Trophoblast cell (in vitro differentiated cells and primary cell): ENCODE measurements around the gene GNG12.

Experiments
- DNase-seq, 2 donors: peaks; one replicate each; pipeline ENCODE4 v3.0.0-alpha.2; 2016
- H2AFZ ChIP-seq: 2 replicates; pipeline ENCODE4 v1.6.1; 2013; ENCODE audit warnings: low read length, moderate library complexity, mild to moderate bottlenecking; ENCODE audit not compliant: insufficient read depth, poor library complexity
- H2AK5ac ChIP-seq: 2 replicates; pipeline ENCODE4 v1.6.1; 2013; ENCODE audit warnings: mild to moderate bottlenecking, low read length
- H2BK120ac ChIP-seq: 2 replicates; pipeline ENCODE4 v1.6.1; 2013; ENCODE audit warnings: low read length, mild to moderate bottlenecking, moderate library complexity; ENCODE audit not compliant: insufficient read depth, poor library complexity
- H2BK12ac ChIP-seq: 2 replicates; pipeline ENCODE4 v1.6.1; 2013; ENCODE audit warnings: mild to moderate bottlenecking, low read length, moderate library complexity
- H2BK5ac ChIP-seq: 2 replicates; pipeline ENCODE4 v1.6.1; 2013; ENCODE audit warnings: low read length, low read depth, moderate library complexity, mild to moderate bottlenecking; ENCODE audit not compliant: poor library complexity
- H3K14ac ChIP-seq: 2 replicates; pipeline ENCODE4 v1.6.1; 2013; ENCODE audit warnings: mild to moderate bottlenecking, low read length
- H3K18ac ChIP-seq: 2 replicates; pipeline ENCODE4 v1.6.1; 2013; ENCODE audit warnings: mild to moderate bottlenecking, low read length
- H3K23ac ChIP-seq: 2 replicates; pipeline ENCODE4 v1.6.1; 2013; ENCODE audit warnings: low read length
- H3K27ac ChIP-seq: 2 replicates; pipeline ENCODE4 v1.5.1; 2013; ENCODE audit warnings: low read depth, mild to moderate bottlenecking, inconsistent platforms, low read length, moderate library complexity
- H3K27me3 ChIP-seq: 2 replicates; pipeline ENCODE4 v1.6.1; 2013; ENCODE audit warnings: inconsistent platforms, mild to moderate bottlenecking, low read length, moderate library complexity; ENCODE audit not compliant: insufficient read depth
- H3K36me3 ChIP-seq, 2 experiments: 1 replicate in 1 of 2; 2 replicates in 1 of 2; pipeline ENCODE4 v1.6.1; 2013; ENCODE audit warnings: low read length in 2 of 2, mild to moderate bottlenecking in 2 of 2, moderate library complexity in 1 of 2; ENCODE audit not compliant: insufficient read depth in 2 of 2, control insufficient read depth in 1 of 2
- H3K4ac ChIP-seq: 2 replicates; pipeline ENCODE4 v1.6.1; 2013; ENCODE audit warnings: low read depth, mild to moderate bottlenecking, low read length, moderate library complexity
- H3K4me1 ChIP-seq, 2 experiments: 1 replicate in 1 of 2; 2 replicates in 1 of 2; pipeline ENCODE4 v1.6.1; 2013; ENCODE audit warnings: low read length in 2 of 2, mild to moderate bottlenecking in 2 of 2, moderate library complexity in 1 of 2; ENCODE audit not compliant: insufficient read depth in 2 of 2, control insufficient read depth in 1 of 2
- H3K4me2 ChIP-seq: 2 replicates; pipeline ENCODE4 v1.6.1; 2013; ENCODE audit warnings: inconsistent platforms, mild to moderate bottlenecking, low read length, moderate library complexity
- H3K4me3 ChIP-seq: 2 replicates; pipeline ENCODE4 v1.5.1; 2013; ENCODE audit warnings: mild to moderate bottlenecking, low read depth, low read length, inconsistent platforms
- H3K79me1 ChIP-seq: one replicate; pipeline ENCODE4 v1.6.1; 2013; ENCODE audit warnings: low read length
- H3K79me2 ChIP-seq: 2 replicates; pipeline ENCODE4 v1.6.1; 2013; ENCODE audit warnings: low read length, mild to moderate bottlenecking; ENCODE audit not compliant: control insufficient read depth, insufficient read depth, poor library complexity
- H3K9ac ChIP-seq: 2 replicates; pipeline ENCODE4 v1.6.1; 2013; ENCODE audit warnings: mild to moderate bottlenecking, low read length
- H3K9me3 ChIP-seq: 2 replicates; pipeline ENCODE4 v1.6.1; 2013; ENCODE audit warnings: low read depth, mild to moderate bottlenecking, control low read depth, inconsistent platforms, low read length; ENCODE audit not compliant: insufficient read depth
- H4K12ac ChIP-seq: 2 replicates; pipeline ENCODE4 v1.6.1; 2013; ENCODE audit warnings: low read depth, mild to moderate bottlenecking, low read length, moderate library complexity
- H4K8ac ChIP-seq: 2 replicates; pipeline ENCODE4 v1.6.1; 2013; ENCODE audit warnings: low read depth, mild to moderate bottlenecking, low read length, moderate library complexity
- H4K91ac ChIP-seq: one replicate; pipeline ENCODE4 v1.6.1; 2013; ENCODE audit warnings: low read depth, mild to moderate bottlenecking, low read length, moderate library complexity
- WGBS: extraction: QIAGEN DNeasy Blood & Tissue Kit; methylation state at CpG from one replicate; pipeline ENCODE4 v1.1.7; 2013; ENCODE audit warnings: missing lambda C conversion rate; ENCODE audit not compliant: insufficient read length, insufficient coverage; ENCODE audit errors: extremely low coverage; 5-methylcytosine and 5-hydroxymethylcytosine counted together

GNG12 gene

DNA sequence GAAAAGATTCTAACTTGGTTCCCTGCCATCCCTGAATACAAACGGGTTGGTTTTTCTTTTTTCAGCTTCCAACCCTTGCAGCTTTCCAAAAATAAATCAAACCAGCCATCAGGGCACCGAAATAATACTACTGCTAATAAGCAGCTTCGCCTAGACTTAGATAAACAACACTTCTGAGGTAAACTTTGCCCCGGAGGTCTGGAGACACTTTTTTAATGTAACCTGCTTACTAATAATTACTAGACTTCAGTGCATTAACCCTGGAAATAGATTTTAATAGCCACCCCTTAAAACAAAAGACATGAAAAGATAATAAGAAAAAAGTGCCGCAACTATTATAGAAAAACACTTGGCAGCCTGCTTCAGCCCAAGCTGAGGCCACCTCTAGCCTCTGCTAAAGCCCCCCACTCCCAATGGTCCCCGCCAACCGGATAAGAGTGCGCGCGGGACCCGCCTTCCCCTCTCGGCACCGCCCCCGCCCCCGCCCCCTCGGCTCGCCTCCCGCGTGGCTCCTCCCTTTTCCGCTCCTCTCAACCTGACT lies 148.7 kb downstream of the GNG12 start:
- no peak overlapping the region for H3K4ac ChIP-seq
- peak in 1 of 2 donors; percentile 26 for DNase-seq
- peak overlapping the region; percentile 31 for H3K4me2 ChIP-seq
- no peak overlapping the region for H4K8ac ChIP-seq
- H2AK5ac ChIP-seq = no peak overlapping the region
- H4K91ac ChIP-seq = peak overlapping the region; percentile 61
- H3K18ac ChIP-seq = peak overlapping the region; percentile 3
- no peak overlapping the region for H4K12ac ChIP-seq
- H2BK12ac ChIP-seq = peak overlapping the region; percentile 69
- H3K4me1 ChIP-seq = peaks cover 2 to 7% of the 10 kb centered on the region in 2 experiments
- H3K23ac ChIP-seq = no peak overlapping the region
- no CpG with 5 or more reads among the region's 20 CpGs for WGBS
- H3K79me2 ChIP-seq = peaks cover 18% of the 10 kb centered on the region
- H3K36me3 ChIP-seq = peaks cover 2 to 11% of the 10 kb centered on the region in 2 experiments
- no peaks in the 10 kb centered on the region for H3K27me3 ChIP-seq
- no peak overlapping the region for H3K9ac ChIP-seq
- H3K79me1 ChIP-seq = peaks cover 28% of the 10 kb centered on the region
- H3K9me3 ChIP-seq = no peaks in the 10 kb centered on the region
- no peak overlapping the region for H3K4me3 ChIP-seq
- H2AFZ ChIP-seq = no peak overlapping the region
- H3K27ac ChIP-seq = no peak overlapping the region
- H2BK5ac ChIP-seq = no peak overlapping the region
- H3K14ac ChIP-seq = no peak overlapping the region
- peak overlapping the region; percentile 4 for H2BK120ac ChIP-seq

- H4K91ac ChIP-seq = peak overlapping the region; percentile 61
- peaks cover 18% of the 10 kb centered on the region for H3K79me2 ChIP-seq
- H3K79me1 ChIP-seq = peaks cover 28% of the 10 kb centered on the region
- DNase-seq = peak in 1 of 2 donors; percentile 29
- H3K18ac ChIP-seq = peak overlapping the region; percentile 3
- H3K4me1 ChIP-seq = peaks cover 2 to 7% of the 10 kb centered on the region in 2 experiments
- H3K4me3 ChIP-seq = no peak overlapping the region
- peak overlapping the region; percentile 69 for H2BK12ac ChIP-seq
- H3K4ac ChIP-seq = no peak overlapping the region
- peak overlapping the region; percentile 4 for H2BK120ac ChIP-seq
- WGBS = no CpG with 5 or more reads among the region's 8 CpGs
- H3K23ac ChIP-seq = no peak overlapping the region
- peaks cover 2 to 11% of the 10 kb centered on the region in 2 experiments for H3K36me3 ChIP-seq
- peak overlapping the region; percentile 70 for H3K14ac ChIP-seq
- H3K27me3 ChIP-seq = no peaks in the 10 kb centered on the region
- no peak overlapping the region for H3K9ac ChIP-seq
- H3K9me3 ChIP-seq = no peaks in the 10 kb centered on the region
- H3K4me2 ChIP-seq = no peak overlapping the region
- peak overlapping the region; percentile 12 for H2BK5ac ChIP-seq
- peak overlapping the region; percentile 53 for H4K8ac ChIP-seq
- no peak overlapping the region for H3K27ac ChIP-seq
- H2AFZ ChIP-seq = no peak overlapping the region
- peak overlapping the region; percentile 18 for H2AK5ac ChIP-seq
- peak overlapping the region; percentile 11 for H4K12ac ChIP-seq
Measured at GRCh38 chr1:67683766-67684525, 149.3 kb downstream of the GNG12 start.

- H3K27me3 ChIP-seq = no peaks in the 10 kb centered on the region
- H3K36me3 ChIP-seq = peaks cover 0 to 6% of the 10 kb centered on the region in 2 experiments
- no peak overlapping the region for H2BK12ac ChIP-seq
- H3K4me1 ChIP-seq = peaks cover 2 to 4% of the 10 kb centered on the region in 2 experiments
- H3K14ac ChIP-seq = no peak overlapping the region
- no CpG with 5 or more reads among the region's 3 CpGs for WGBS
- H3K23ac ChIP-seq = no peak overlapping the region
- peaks cover 17% of the 10 kb centered on the region for H3K79me2 ChIP-seq
- no peak overlapping the region for H3K9ac ChIP-seq
- no peaks in the 10 kb centered on the region for H3K9me3 ChIP-seq
- no peak overlapping the region for H4K12ac ChIP-seq
- no peak overlapping the region for H3K18ac ChIP-seq
- H2BK120ac ChIP-seq = no peak overlapping the region
- H3K79me1 ChIP-seq = peaks cover 26% of the 10 kb centered on the region
- DNase-seq = peak; percentile 75 to 98
- no peak overlapping the region for H4K91ac ChIP-seq
- H2AK5ac ChIP-seq = no peak overlapping the region
- H4K8ac ChIP-seq = no peak overlapping the region
- H2AFZ ChIP-seq = no peak overlapping the region
- no peak overlapping the region for H3K27ac ChIP-seq
- no peak overlapping the region for H3K4ac ChIP-seq
- no peak overlapping the region for H3K4me2 ChIP-seq
- no peak overlapping the region for H3K4me3 ChIP-seq
- no peak overlapping the region for H2BK5ac ChIP-seq
Measured at GRCh38 chr1:67683316-67683715, 150.0 kb downstream of the GNG12 start.

DNA sequence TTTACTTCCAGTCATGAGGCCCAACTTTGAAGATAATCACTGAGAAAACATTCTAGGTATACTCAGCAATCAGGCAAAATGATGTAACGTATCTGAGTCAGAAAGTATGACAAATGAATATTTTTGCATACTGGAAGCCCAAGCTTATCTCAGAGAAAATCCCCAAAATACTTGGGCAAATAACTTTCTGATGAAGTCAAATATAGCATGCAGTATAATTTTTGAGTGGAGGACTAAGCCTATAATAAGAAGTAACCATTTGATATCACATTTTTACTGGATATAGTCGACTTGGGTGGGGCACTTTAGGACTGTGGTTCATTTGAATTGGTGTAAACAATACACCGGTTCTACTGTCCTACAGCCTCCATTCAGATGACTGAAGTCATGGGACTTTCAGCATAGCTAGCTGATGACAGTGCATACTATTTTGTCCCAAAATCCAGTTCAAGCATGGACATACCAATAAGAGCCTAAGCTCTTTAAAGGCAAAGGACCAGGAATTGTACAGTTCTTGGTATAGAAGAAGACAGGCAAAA lies 150.5 kb downstream of the GNG12 start:
- H3K36me3 ChIP-seq = peaks cover 0 to 6% of the 10 kb centered on the region in 2 experiments
- H3K4me3 ChIP-seq = no peak overlapping the region
- WGBS = no CpG with 5 or more reads among the region's 3 CpGs
- no peaks in the 10 kb centered on the region for H3K9me3 ChIP-seq
- DNase-seq = peak; percentile 49 to 95
- no peak overlapping the region for H4K8ac ChIP-seq
- no peak overlapping the region for H3K4ac ChIP-seq
- no peak overlapping the region for H2AK5ac ChIP-seq
- no peak overlapping the region for H3K14ac ChIP-seq
- no peak overlapping the region for H2BK120ac ChIP-seq
- peaks cover 26% of the 10 kb centered on the region for H3K79me1 ChIP-seq
- H3K4me1 ChIP-seq = peaks cover 2 to 4% of the 10 kb centered on the region in 2 experiments
- no peak overlapping the region for H4K12ac ChIP-seq
- H3K27me3 ChIP-seq = no peaks in the 10 kb centered on the region
- no peak overlapping the region for H4K91ac ChIP-seq
- no peak overlapping the region for H3K9ac ChIP-seq
- no peak overlapping the region for H3K4me2 ChIP-seq
- peaks cover 17% of the 10 kb centered on the region for H3K79me2 ChIP-seq
- no peak overlapping the region for H2AFZ ChIP-seq
- no peak overlapping the region for H3K18ac ChIP-seq
- no peak overlapping the region for H2BK12ac ChIP-seq
- no peak overlapping the region for H3K27ac ChIP-seq
- H2BK5ac ChIP-seq = no peak overlapping the region
- no peak overlapping the region for H3K23ac ChIP-seq
